Measurements from ENCODE around the gene CACFD1. TPM values are rescaled to one million over a fixed set of nuclear protein-coding genes. Genes with fewer than 3 reads are reported as not detected.

Gene CACFD1
- total RNA-seq, 2 experiments from 2014 or later, result 3.7 to 3.8 TPM

DNA sequence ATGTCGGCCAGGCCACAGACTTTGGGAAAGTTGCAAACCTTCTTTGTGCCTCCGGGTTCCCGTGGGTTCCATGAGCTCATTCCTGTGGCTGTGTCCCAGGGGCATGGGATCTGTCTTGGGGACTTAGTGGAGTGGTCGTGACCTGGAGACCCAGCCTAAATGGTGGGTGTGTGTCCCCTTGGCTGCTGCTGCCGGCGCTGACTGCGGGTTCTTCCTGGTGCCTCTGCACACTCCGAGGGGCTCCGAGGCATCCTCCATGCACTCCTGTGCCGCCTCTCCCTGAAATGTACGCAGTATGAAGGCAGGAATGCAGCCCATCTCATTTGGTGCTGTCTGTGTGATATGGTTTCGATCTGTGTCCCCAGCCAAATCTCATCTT lies 40.1 kb downstream of the CACFD1 start:
- CTCF ChIA-PET, result no interaction called here
- H3K36me3 Mint-ChIP-seq (ENCODE audit: low read depth), result no peaks in the 10 kb centered on the region

DNA sequence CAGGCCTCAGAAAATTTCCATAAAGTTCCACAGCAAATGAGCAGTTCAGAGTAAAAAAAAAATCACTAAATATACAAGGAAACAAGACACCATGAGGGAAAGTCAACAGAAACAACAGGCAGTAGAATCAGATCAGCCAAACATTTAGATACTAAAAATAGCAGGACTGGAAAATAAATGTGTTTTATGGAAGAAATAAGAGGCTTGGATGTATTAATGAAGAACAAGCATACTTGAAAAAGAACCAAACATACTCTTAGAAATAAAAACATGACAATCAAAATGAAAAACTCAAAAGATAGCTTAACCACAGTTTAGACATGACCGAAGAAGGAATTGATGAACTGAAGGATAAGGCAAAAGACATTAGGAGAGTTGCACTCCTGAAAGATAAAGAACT lies 42.3 kb downstream of the CACFD1 start:
- Mint-ChIP-seq H3K4me1 (ENCODE audit: low read depth) (no peaks in the 10 kb centered on the region), H3K27ac (no peak overlapping the region), H3K36me3 (ENCODE audit: low read depth) (no peaks in the 10 kb centered on the region), H3K4me3 (no peak overlapping the region), H3K9me3 (peaks cover 3% of the 10 kb centered on the region), H3K27me3 (peaks cover 7% of the 10 kb centered on the region)
- TF ChIP-seq, protein P1, sequence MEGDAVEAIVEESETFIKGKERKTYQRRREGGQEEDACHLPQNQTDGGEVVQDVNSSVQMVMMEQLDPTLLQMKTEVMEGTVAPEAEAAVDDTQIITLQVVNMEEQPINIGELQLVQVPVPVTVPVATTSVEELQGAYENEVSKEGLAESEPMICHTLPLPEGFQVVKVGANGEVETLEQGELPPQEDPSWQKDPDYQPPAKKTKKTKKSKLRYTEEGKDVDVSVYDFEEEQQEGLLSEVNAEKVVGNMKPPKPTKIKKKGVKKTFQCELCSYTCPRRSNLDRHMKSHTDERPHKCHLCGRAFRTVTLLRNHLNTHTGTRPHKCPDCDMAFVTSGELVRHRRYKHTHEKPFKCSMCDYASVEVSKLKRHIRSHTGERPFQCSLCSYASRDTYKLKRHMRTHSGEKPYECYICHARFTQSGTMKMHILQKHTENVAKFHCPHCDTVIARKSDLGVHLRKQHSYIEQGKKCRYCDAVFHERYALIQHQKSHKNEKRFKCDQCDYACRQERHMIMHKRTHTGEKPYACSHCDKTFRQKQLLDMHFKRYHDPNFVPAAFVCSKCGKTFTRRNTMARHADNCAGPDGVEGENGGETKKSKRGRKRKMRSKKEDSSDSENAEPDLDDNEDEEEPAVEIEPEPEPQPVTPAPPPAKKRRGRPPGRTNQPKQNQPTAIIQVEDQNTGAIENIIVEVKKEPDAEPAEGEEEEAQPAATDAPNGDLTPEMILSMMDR (IDR thresholded peaks at IDR 0.05), result no peak
- H3K4me3 ChIP-seq (ENCODE audit: low read length), result no peak overlapping the region
- DNase-seq (no peak), ATAC-seq (ENCODE audit: poor library complexity) (no peak)
- H3K9me3 ChIP-seq (ENCODE audit: control insufficient read depth in 1 of 2, insufficient read depth in 1 of 2, low read length in 2 of 2), result peaks cover 12 to 18% of the 10 kb centered on the region in 2 experiments
- no peaks in the 10 kb centered on the region for H3K4me1 ChIP-seq (ENCODE audit: insufficient read depth, low read length)
- H3K27me3 ChIP-seq (ENCODE audit: control insufficient read depth in 1 of 2, insufficient read depth in 2 of 2, low read length in 2 of 2), result no peaks in the 10 kb centered on the region
- POLR2A ChIA-PET, result no interaction called here
- CTCF ChIA-PET, result no interaction called here
- H3K36me3 ChIP-seq (ENCODE audit: insufficient read depth, low read length), result no peaks in the 10 kb centered on the region
- no peak overlapping the region for H3K27ac ChIP-seq (ENCODE audit: low read depth in 1 of 2, low read length in 2 of 2)
- intact Hi-C loops (cut with DNase I, micrococcal nuclease), result no loop called here

More for the DNA sequence above, 40.1 kb downstream of the CACFD1 start:
- POLR2A ChIA-PET, result no interaction called here
- no peaks in the 10 kb centered on the region for H3K4me1 Mint-ChIP-seq (ENCODE audit: low read depth)
- H3K4me3 Mint-ChIP-seq, result no peak overlapping the region
- no peak overlapping the region for H3K4me3 ChIP-seq (ENCODE audit: low read length)
- TF ChIP-seq, protein P1 (IDR thresholded peaks at IDR 0.05), result no peak
- H3K9me3 ChIP-seq (ENCODE audit: control insufficient read depth in 1 of 2, insufficient read depth in 1 of 2, low read length in 2 of 2), result peaks cover 12 to 18% of the 10 kb centered on the region in 2 experiments
- ATAC-seq (ENCODE audit: poor library complexity) (no peak), DNase-seq (no peak)
- H3K36me3 ChIP-seq (ENCODE audit: insufficient read depth, low read length), result no peaks in the 10 kb centered on the region
- H3K4me1 ChIP-seq (ENCODE audit: insufficient read depth, low read length), result no peaks in the 10 kb centered on the region
- peaks cover 3% of the 10 kb centered on the region for H3K9me3 Mint-ChIP-seq
- no peak overlapping the region for H3K27ac Mint-ChIP-seq
- peaks cover 0 to 2% of the 10 kb centered on the region in 2 experiments for H3K27me3 ChIP-seq (ENCODE audit: control insufficient read depth in 1 of 2, insufficient read depth in 2 of 2, low read length in 2 of 2)
- peaks cover 7% of the 10 kb centered on the region for H3K27me3 Mint-ChIP-seq
- no peak overlapping the region for H3K27ac ChIP-seq (ENCODE audit: low read depth in 1 of 2, low read length in 2 of 2)
- intact Hi-C loops (cut with DNase I, micrococcal nuclease), result no loop called here

DNA sequence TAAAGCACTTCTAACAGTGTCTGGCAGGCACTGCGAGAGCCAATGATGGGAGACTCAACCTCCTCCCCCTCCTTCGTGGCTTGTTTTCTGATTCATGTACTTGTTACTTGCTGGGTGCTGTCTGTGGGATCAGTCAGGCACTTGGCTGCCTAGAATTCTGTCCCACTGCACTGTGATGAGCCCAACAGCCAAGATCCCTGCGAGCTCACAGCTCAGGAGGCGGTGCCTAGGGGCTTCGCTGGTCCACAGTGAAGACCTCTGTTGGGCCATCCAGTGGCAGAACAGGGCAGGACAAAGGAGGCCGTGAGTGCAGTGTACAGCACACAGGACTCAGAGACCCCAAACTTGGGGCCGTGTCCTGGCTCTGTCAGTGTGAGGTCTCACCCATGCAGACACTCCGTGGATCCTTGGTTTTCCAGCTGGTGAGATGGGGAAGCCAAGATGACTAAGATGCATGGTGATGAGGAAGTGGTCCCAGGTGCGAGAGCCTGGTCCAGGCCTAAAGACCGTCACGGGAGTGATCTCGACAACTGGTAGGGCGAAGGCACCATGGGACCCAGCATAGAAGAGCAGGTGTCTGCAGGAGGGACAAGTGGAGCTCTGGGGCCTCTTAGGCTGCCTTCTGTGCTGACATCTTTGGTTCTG lies 45.5 kb downstream of the CACFD1 start:
- H3K4me1 Mint-ChIP-seq (ENCODE audit: low read depth), result peaks cover 24% of the 10 kb centered on the region
- ATAC-seq (ENCODE audit: poor library complexity), result no peak
- no peak overlapping the region for H3K4me3 ChIP-seq (ENCODE audit: low read length)
- peaks cover 30% of the 10 kb centered on the region for H3K4me1 ChIP-seq (ENCODE audit: insufficient read depth, low read length)
- peaks cover 3% of the 10 kb centered on the region for H3K9me3 Mint-ChIP-seq
- DNase-seq, result no peak
- H3K4me3 Mint-ChIP-seq, result no peak overlapping the region
- H3K36me3 ChIP-seq (ENCODE audit: insufficient read depth, low read length), result no peaks in the 10 kb centered on the region
- no peaks in the 10 kb centered on the region for H3K27me3 Mint-ChIP-seq
- H3K27ac ChIP-seq (ENCODE audit: low read depth in 1 of 2, low read length in 2 of 2), result no peak overlapping the region
- intact Hi-C loops (cut with DNase I, micrococcal nuclease), result no loop called here
- TF ChIP-seq, protein P1 (IDR thresholded peaks at IDR 0.05), result no peak
- no peak overlapping the region for H3K27ac Mint-ChIP-seq
- POLR2A ChIA-PET, result no interaction called here
- peaks cover 5 to 18% of the 10 kb centered on the region in 2 experiments for H3K9me3 ChIP-seq (ENCODE audit: control insufficient read depth in 1 of 2, insufficient read depth in 1 of 2, low read length in 2 of 2)
- H3K27me3 ChIP-seq (ENCODE audit: control insufficient read depth in 1 of 2, insufficient read depth in 2 of 2, low read length in 2 of 2), result no peaks in the 10 kb centered on the region
- H3K36me3 Mint-ChIP-seq (ENCODE audit: low read depth), result no peaks in the 10 kb centered on the region
- CTCF ChIA-PET, result no interaction called here

Measured in CD4-positive, alpha-beta T cell (primary cell).